GM18873 (cell line): ENCODE results near the gene GALNT2.

Source experiments
- ATAC-seq: cut with Tn5 transposase; IDR thresholded peaks from one replicate; pipeline ENCODE4 v1.9.1; 2021; ENCODE audit warnings: mild to moderate bottlenecking, moderate library complexity, moderate number of reproducible peaks; ENCODE audit not compliant: unreplicated experiment, low FRiP score

Gene GALNT2

DNA sequence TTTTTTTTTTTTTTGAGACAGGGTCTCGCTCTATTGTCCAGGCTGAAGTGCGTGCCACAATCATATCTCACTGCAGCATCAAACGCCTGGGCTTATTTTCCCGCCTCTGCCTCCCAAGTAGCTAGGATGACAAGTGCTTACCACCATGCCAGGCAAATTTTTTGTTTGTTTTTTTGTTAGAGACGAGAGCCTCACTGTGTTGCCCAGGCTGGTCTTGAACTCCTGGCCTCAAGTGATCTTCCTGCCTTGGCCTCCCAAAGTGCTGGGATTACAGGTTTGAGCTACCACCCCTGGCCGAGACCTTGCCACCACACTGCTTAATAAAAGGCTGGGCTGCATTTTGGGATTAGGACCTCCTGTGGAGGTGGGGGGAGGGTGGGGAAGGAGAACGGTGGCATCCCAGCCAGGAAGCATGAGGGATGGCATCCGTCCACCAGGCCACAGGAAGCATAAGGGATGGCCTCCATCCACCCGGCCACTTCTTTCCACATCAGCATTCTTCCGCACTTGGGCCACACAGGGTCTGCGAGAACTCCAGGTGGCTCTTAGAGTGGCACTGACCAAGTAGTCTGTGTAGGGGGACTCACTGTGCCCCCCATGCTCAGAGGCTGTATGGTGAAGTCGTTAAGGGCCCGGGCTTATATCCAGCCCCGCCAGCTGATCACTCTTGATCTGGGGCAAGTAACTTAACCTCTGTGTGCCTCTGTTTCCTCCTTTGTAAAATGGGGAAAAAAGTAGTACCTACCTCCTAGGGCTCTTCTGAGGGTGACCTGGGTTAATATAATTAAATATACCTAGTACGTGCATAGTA is 75.0 kb downstream of the GALNT2 start:
- no peak for ATAC-seq

DNA sequence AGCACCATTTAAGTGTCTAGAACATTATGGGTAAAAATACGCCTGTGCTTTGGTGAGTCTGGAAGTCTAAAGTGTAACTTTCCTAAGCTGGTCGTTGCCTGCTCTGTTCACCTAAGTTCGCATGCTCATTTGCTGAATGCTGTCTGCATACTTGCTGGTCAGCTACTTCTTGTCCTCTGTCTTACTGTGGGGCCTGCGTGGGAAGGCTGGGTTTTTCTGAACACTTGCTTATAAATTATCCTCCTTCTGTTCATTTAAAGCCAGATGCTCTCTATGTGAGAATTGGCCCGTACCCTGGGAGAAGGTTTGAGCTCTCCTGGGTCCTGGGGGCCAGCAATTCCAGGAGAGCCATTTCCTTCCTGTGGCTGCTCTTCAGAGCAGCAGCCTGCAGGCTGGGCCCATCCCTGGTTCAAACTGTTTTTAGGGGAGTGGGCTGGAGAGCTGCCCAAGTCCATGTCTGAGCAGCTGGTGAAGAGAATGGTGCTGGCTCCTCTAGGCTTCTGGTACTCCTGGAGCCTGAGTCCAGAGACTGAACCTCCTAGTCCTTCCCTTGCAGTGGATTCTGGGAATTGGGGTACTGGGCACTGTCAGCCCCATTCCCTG is 75.7 kb downstream of the GALNT2 start:
- ATAC-seq: no peak

- no peak for ATAC-seq
Observed at GRCh38 chr1:230143534-230143933, 76.5 kb downstream of the GALNT2 start.

DNA sequence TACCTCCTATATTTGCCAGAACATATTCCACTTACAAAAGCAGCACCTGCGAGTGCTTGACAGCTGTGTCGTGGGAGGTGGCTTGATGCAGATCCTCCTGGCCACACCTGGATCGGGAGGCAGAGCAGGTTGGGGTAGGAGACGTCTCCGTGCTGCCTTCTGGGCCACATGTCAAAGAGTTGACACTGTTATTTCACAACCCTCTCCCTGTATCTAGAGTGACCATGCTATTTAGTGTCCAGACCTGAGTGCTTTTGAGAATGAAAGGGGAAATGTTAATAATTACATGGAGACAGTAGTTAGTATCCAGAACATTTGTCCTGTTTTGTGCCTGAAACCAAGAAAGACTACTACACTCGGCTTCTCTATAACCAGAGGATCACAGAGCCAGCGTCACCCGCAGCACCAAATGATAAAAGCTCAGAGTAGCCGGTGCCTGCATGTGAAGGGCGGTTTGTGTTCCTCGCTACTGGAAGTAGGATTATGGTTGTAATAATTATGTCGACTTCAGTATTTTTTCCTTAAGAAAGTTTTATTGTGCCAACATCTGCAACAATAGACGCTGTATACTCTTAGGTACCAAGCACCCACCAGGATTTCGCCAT is 77.1 kb downstream of the GALNT2 start:
- ATAC-seq: no peak

DNA sequence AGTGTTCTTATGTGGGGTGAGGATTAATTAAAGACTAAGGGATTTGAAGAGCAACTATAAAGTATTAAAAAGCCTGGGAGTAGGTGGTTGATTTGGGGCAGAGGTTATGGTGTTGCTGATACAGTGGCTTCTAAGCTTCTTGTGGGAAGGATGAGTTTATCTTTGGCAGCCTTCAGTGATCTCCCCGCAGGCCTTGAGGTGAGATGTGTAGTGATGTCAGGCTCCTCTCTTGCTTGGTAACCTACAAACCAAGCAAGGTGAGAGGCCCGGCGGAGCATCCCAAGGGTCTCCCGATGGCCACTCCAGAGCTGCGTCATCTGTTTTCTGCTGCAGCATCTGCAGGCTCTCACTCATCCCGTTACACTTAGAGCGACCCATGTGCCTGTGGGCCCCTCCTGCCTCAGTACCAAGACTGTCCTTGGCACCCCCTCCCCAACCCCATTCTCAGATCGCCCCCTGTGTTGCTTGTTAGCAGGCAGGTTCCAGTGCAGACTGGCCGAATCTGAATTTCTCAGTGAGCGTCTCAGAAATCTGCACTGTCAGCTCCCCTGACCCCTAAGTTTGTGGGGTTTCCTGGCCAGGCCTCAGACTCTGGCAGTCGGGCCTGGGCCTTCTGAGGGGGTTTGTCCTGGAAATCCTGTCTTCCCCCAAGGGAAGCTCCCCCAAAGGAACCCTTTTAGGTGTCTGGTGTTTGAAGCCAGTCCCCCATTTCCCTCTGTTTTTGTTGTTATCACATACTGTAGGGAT is 77.9 kb downstream of the GALNT2 start:
- ATAC-seq: no peak

- ATAC-seq: no peak
Observed at GRCh38 chr1:230145505-230145899, 78.5 kb downstream of the GALNT2 start.

DNA sequence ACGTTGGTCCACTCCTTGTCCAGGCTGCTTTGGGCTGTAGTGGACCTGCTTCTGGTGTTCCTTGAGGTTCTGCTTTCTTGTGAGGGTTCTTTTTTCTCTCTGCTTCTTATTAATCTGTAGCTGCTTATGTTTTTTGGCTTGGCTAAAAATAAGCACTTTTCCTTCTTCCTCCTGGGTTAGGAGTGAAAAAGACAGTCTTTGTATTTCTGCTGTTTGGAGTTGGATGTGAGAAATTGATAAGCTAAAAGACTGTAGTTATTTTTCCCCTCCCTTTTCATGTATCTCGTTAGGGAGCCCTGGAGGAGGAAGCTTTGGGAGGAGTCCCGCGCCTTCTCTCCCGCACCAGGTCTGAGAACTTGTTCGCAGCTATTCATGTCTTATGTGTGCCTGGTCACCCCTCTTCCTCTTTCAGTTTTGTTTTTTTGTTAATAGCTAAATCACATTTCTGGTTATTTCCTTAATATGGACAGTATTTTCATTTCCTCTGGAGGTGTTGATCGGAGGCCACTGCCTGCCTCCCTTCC is 79.0 kb downstream of the GALNT2 start:
- no peak for ATAC-seq

DNA sequence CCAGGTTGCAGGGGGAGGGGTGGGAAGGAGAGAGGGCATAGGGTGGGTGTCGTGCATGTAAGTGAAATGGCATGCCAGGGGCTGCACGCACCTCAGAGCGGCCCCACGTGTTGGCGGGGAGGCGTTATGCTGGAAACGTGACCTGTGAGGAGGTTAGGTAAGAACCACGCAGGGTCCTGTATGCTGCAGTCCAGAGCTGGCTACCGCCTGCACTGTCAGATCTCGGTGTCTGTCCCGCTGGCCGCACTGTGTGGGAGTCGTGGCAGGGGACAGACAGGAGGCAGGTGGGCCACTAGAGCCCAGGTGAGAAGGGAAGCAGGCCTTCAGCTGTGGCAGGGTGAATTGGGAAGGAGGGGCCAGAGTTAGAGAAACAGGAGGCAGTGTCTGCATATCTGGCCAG is 79.7 kb downstream of the GALNT2 start:
- no peak for ATAC-seq

- ATAC-seq: no peak
Observed at GRCh38 chr1:230147253-230148125, 80.5 kb downstream of the GALNT2 start.

DNA sequence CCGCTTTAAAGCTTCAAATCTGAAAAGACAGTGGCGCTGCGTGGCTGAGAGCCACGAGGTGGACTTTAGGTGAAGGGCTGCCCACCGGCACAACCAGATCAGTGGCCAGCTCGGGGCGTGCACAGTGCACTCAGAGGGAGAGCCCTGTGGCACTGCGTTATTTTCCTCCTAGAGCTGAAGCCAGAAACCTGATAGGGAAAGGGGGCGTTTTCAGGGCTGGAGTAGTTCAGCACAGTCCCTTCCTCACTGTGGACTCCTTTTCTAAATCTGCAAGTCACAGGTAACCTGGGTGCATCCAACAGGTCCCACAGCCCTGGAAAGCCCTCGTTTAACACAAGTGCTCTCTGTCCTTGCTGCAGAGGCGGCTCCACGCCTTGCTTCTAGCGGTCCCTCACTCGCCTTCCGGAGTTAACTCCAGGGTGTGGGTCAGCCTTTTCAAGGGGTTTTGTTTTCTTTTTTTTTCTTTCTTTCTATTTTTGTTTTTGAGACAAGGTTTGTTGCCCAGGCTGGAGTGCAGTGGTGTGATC is 81.2 kb downstream of the GALNT2 start:
- ATAC-seq: no peak

- ATAC-seq: no peak
Observed at GRCh38 chr1:230148768-230149469, 81.9 kb downstream of the GALNT2 start.

DNA sequence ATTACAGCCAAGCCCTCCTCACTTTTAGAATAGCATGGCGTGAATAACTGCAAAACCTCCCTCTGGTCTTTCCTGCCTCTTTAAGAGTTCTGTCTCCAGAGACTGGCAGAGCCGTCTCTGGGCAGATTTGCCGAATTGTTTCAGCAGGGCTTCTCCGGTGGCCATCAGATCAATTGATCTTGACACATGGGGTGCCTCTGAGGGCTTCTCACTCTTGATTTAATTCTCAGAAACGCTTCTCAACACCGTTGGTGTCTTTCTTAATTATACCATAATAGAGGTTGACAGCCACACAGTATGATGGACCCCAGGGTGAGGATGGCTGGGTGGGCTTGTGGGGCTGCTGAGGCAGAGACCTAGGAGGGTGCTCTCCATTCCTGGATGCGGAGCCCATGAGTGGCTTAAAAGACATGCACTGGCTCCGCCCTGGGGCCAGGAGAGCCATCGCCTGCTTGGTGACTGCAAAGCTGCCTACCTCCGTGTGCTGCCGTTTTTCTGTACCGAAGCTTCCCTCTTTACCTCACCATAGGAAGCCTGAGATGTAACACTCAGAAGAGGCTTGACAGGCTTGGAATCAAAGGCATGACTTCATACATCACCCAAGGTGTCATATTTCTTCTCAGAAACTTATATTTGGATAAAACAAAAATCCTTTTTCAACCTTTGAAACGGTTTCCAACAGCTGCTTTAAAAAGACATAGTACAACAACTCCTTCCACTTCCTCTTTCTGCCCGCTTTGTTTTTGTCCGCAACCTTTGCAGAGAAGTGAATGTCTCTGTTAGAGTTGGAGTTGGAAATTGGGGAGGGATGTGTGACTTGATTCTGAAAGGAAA is 82.9 kb downstream of the GALNT2 start:
- ATAC-seq: no peak

- ATAC-seq: no peak
Observed at GRCh38 chr1:230150615-230151014, 83.6 kb downstream of the GALNT2 start.

DNA sequence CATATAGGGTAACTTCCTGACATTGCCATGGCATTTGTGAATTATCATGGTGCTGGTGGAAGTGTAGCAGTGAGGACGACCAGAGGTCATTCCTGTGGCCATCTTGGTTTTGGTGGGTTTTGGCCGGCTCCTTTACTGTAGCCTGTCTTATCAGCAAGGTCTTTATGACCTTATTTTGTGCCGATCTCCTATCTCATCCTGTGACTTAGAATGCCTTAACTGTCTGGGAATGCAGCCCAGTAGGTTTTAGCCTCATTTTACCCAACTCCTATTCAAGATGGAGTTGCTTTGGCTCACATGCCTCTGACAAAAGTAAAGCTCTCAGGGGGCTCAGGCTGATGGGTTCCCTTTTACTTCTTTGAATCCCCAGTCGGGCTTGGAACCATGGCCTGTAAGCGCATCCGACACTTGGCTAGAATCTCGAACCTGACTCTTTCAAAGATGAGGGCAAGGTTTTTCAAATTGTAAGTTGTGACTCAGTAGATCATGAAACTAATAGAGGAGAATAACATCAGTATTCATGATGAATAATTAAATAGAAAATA is 85.0 kb downstream of the GALNT2 start:
- ATAC-seq: no peak

DNA sequence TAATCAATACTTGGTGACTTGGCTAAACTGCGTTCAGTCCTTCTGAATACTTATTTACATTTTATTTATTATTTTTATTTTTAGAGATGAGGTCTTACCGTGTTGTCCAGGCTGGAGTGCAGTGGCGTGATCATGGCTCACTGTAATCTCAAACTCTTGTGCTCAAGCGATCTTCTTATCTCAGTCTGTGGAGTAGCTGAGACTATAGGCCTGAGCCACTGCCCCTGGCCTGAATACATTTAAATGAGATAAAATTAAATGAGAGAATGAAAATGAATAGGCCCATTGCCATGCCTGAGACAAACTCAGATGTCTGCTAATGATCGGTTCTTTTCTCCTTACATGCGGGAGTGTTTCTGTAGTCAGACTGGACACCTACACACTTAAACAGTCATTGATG is 86.0 kb downstream of the GALNT2 start:
- ATAC-seq: no peak

DNA sequence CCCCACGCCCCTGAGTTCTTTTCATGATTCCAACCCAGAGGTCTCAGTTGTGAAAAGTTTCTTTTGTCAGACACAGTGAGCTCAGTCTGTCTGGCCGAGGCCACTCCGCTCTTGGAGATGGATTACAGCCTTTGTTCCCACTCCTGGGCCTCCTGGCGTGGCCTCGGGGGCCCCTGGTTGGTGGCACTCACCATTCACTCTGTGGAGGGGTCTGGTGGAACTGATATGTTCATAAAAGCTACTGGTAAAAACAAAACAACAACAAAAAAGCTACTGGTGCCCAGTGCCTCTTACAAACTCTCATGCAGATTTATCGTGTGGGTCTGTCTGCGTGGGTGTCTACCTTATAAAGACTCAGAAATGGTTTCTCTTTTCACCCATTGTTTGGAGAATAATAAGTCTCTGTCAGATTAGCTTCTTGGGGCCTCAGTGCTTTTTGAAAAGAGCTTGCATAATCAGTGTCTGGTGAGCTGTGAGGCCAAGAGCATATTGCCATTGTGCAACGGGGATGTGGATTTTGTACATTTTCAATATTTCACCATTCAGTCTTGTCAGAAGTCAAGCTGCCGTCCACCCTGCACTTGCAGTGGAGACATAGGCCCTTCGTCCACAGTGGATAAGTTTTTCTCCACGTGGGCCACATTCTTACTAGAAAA is 86.7 kb downstream of the GALNT2 start:
- ATAC-seq: no peak

DNA sequence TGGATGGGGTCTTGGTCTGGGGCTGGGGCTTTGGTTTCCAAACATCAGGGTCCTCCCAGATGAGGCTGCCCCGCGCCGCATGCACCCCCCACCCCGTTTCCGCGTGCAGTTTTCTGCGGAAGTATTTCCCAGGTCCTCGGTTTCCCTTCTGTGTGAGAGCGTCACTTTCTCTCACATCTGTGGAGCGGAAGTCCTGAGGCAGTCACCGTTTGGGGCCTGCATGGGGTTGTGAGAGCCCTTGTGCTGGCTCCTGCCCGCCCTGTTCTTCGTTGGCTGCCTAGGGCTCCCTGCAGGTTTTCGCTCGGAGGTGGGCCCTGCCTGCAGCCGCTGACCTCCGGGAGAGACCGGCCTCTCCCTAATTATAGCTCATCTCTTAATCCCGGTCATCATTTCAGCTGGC is 88.0 kb downstream of the GALNT2 start:
- ATAC-seq: no peak
